HCT116 (cell line): Measurements from ENCODE around the gene PPP1R14C. TPM values are rescaled to one million over a fixed set of nuclear protein-coding genes. Genes with fewer than 3 reads are reported as not detected.

Experiments used
- ATAC-seq: fragments of 200-7000 bp; cut with Tn5 transposase; 2 replicates; pipeline ENCODE4 v1.9.1; 2020; ENCODE audit warnings: mild to moderate bottlenecking, moderate library complexity
- BruUV-seq: library from RNA; stranded (reverse); fragments of 400-500 nt; replicated peaks from 2 replicates; lab custom pipeline; 2021; lab: Mats Ljungman, UMichigan
- CTCF ChIA-PET: fragments of 300-600 bp; sonication (Branson Sonifier 250); formaldehyde crosslinking; loops from one replicate; lab custom pipeline; 2021; ENCODE audit warnings: antibody characterized with exemption; lab: Charles Lee
- POLR2A ChIA-PET: fragments of 300-600, 350-600 bp; sonication (Branson Sonifier 250); formaldehyde crosslinking; loops from one replicate; lab custom pipeline; 2021; ENCODE audit warnings: antibody characterized with exemption; lab: Charles Lee
- RAD21 ChIA-PET, 2 experiments: fragments of 300-600 bp; sonication (Branson Sonifier 250); formaldehyde crosslinking; loops; one replicate each; lab custom pipeline; 2023; ENCODE audit warnings: low total read pairs in 2 of 2; ENCODE audit not compliant: uncharacterized antibody in 2 of 2, unreplicated experiment in 2 of 2, low non-redundant PET in 1 of 2; lab: Charles Lee
- DNase-seq: peaks from one replicate; pipeline ENCODE4 v3.0.0-alpha.2; 2010; ENCODE audit warnings: low read depth, low spot score
- H2AFZ ChIP-seq: fragments of 200-600 bp; shearing (Covaris generic), sonication (generic); 2 replicates; pipeline ENCODE4 v1.6.1; 2017; ENCODE audit warnings: low read depth, mixed run types, mixed read lengths, antibody characterized with exemption, low read length; ENCODE audit not compliant: poor library complexity, severe bottlenecking
- H3K27ac ChIP-seq: 2 replicates; pipeline ENCODE4 v1.5.1; 2012; ENCODE audit warnings: low read depth, low read length
- H3K27me3 ChIP-seq: fragments of 200-600 bp; sonication (generic); 2 replicates; pipeline ENCODE4 v1.6.1; 2016; ENCODE audit warnings: mixed run types, low read length, mixed read lengths; ENCODE audit not compliant: insufficient read depth
- H3K36me3 ChIP-seq, 2 experiments: fragments of 200-500 bp in 1 of 2; fragments of 200-600 bp in 1 of 2; sonication (Bioruptor generic) in 1 of 2; sonication (generic) in 1 of 2; 2 replicates each; pipeline versions ENCODE4 v1.5.1 to v1.6.1; 2014 to 2016; ENCODE audit warnings: low read length in 2 of 2, inconsistent platforms in 1 of 2, mixed read lengths in 1 of 2, mixed run types in 1 of 2; ENCODE audit not compliant: insufficient read depth in 2 of 2, control insufficient read depth in 1 of 2
- H3K4me1 ChIP-seq, 2 experiments: fragments of 200-600 bp in 1 of 2; sonication (generic) in 1 of 2; 2 replicates each; pipeline versions ENCODE4 v1.5.1 to v1.6.1; 2012 to 2017; ENCODE audit warnings: low read length in 2 of 2, inconsistent platforms in 1 of 2, mild to moderate bottlenecking in 1 of 2, mixed read lengths in 1 of 2, mixed run types in 1 of 2, moderate library complexity in 1 of 2; ENCODE audit not compliant: insufficient read depth in 2 of 2, control insufficient read depth in 1 of 2
- H3K4me2 ChIP-seq: fragments of 200-600 bp; sonication (generic); 2 replicates; pipeline ENCODE4 v1.6.1; 2017; ENCODE audit warnings: mixed run types, low read length, mixed read lengths
- H3K4me3 ChIP-seq, 2 experiments: fragments of 200-600 bp in 1 of 2; sonication (generic) in 1 of 2; replicated peaks in 1 of 2; 2 replicates each; pipeline ENCODE4 v1.5.1; 2011 to 2016; ENCODE audit warnings: low read length in 2 of 2, control low read depth in 1 of 2, low read depth in 1 of 2, mild to moderate bottlenecking in 1 of 2, mixed read lengths in 1 of 2, mixed run types in 1 of 2
- H3K79me2 ChIP-seq: fragments of 200-600 bp; sonication (generic); 2 replicates; pipeline ENCODE4 v1.6.1; 2017; ENCODE audit warnings: mild to moderate bottlenecking, mixed run types, low read length, moderate library complexity, mixed read lengths; ENCODE audit not compliant: insufficient read depth
- H3K9ac ChIP-seq: fragments of 200-600 bp; sonication (generic); 2 replicates; pipeline ENCODE4 v1.6.1; 2016; ENCODE audit warnings: low read length, mixed read lengths
- H3K9me2 ChIP-seq: fragments of 200-600 bp; sonication (generic), shearing (Covaris generic); 2 replicates; pipeline ENCODE4 v1.6.1; 2017; ENCODE audit warnings: mixed run types, mild to moderate bottlenecking, moderate library complexity; ENCODE audit not compliant: insufficient read depth
- H3K9me3 ChIP-seq, 2 experiments: fragments of 200-500 bp in 1 of 2; fragments of 200-600 bp in 1 of 2; sonication (Bioruptor generic) in 1 of 2; sonication (generic) in 1 of 2; 2 replicates each; pipeline ENCODE4 v1.6.1; 2014 to 2017; ENCODE audit warnings: low read length in 2 of 2, mixed read lengths in 2 of 2, inconsistent platforms in 1 of 2, low read depth in 1 of 2, mild to moderate bottlenecking in 1 of 2, mixed run types in 1 of 2, moderate library complexity in 1 of 2; ENCODE audit not compliant: control insufficient read depth in 1 of 2, insufficient read depth in 1 of 2
- H4K20me1 ChIP-seq: fragments of 200-600 bp; sonication (generic), shearing (Covaris generic); 2 replicates; pipeline ENCODE4 v1.6.1; 2017; ENCODE audit warnings: mixed run types, mild to moderate bottlenecking, moderate library complexity; ENCODE audit not compliant: insufficient read depth
- CBX3 ChIP-seq: IDR thresholded peaks from 2 replicates; pipeline ENCODE4 v1.6.1; 2012; ENCODE audit warnings: low read depth
- CEBPB ChIP-seq: IDR thresholded peaks from 2 replicates; pipeline ENCODE4 v1.6.1; 2012; ENCODE audit warnings: low read depth
- CTCF ChIP-seq, 3 experiments: fragments of 200-600 bp in 1 of 3; sonication (generic) in 1 of 3; IDR thresholded peaks in 2 of 3; conservative IDR thresholded peaks in 1 of 3; 2 replicates each; pipeline ENCODE4 v1.5.1; 2012 to 2017; ENCODE audit warnings: low read depth in 2 of 3, low read length in 2 of 3, antibody characterized with exemption in 1 of 3, borderline replicate concordance in 1 of 3, control low read depth in 1 of 3, mild to moderate bottlenecking in 1 of 3, mixed read lengths in 1 of 3, mixed run types in 1 of 3, moderate library complexity in 1 of 3; ENCODE audit not compliant: insufficient read depth in 1 of 3
- EGR1 ChIP-seq: IDR thresholded peaks from 2 replicates; pipeline ENCODE4 v1.6.1; 2012; ENCODE audit warnings: low read depth
- ELF1 ChIP-seq: IDR thresholded peaks from 2 replicates; pipeline ENCODE4 v1.6.1; 2012; ENCODE audit warnings: low read depth, borderline replicate concordance
- EZH2 ChIP-seq: fragments of 200-600 bp; sonication (generic); IDR thresholded peaks from 2 replicates; pipeline ENCODE4 v1.6.1; 2017; ENCODE audit warnings: antibody characterized with exemption, mixed run types
- EZH2phosphoT487 ChIP-seq: fragments of 200-600 bp; IDR thresholded peaks from 2 replicates; pipeline ENCODE4 v1.6.1; 2018; ENCODE audit warnings: antibody characterized with exemption, borderline replicate concordance
- FOSL1 ChIP-seq: IDR thresholded peaks from 2 replicates; pipeline ENCODE4 v1.6.1; 2012; ENCODE audit warnings: low read depth
- JUND ChIP-seq: IDR thresholded peaks from 2 replicates; pipeline ENCODE4 v1.6.1; 2012
- RAD21 ChIP-seq: IDR thresholded peaks from 2 replicates; pipeline ENCODE4 v1.6.1; 2012; ENCODE audit warnings: low read depth, mild to moderate bottlenecking
- SP1 ChIP-seq: IDR thresholded peaks from 2 replicates; pipeline ENCODE4 v1.6.1; 2012; ENCODE audit warnings: low read depth
- YY1 ChIP-seq: IDR thresholded peaks from 2 replicates; pipeline ENCODE4 v1.6.1; 2011; ENCODE audit warnings: low read length, low read depth, moderate library complexity, mild to moderate bottlenecking; ENCODE audit not compliant: insufficient replicate concordance; ENCODE audit errors: extremely low read depth
- ZBTB33 ChIP-seq: IDR thresholded peaks from 2 replicates; pipeline ENCODE4 v1.6.1; 2011; ENCODE audit warnings: mild to moderate bottlenecking, low read length, moderate library complexity; ENCODE audit not compliant: insufficient replicate concordance; ENCODE audit errors: extremely low read depth
- ZNF274 ChIP-seq: fragments of 200-500 bp; sonication (Bioruptor generic); IDR thresholded peaks from 2 replicates; pipeline ENCODE4 v1.6.1; 2014; ENCODE audit warnings: mild to moderate bottlenecking, low read depth, low read length, inconsistent platforms
- intact Hi-C: fragments of 100-400 bp; cut with micrococcal nuclease; formaldehyde crosslinking; loops from 2 replicates; pipeline ENCODE4 v1.10.0; 2022
- total RNA-seq: library from RNA; stranded (reverse); gene quantifications from one replicate; pipeline ENCODE4 v1.2.1, GENCODE V29; 2021; ENCODE audit not compliant: unreplicated experiment

Gene PPP1R14C
- total RNA-seq, 1 experiment from 2014 or later = 7.8 TPM

GRCh38 chr6:150229436-150230163 is 86.8 kb downstream of the PPP1R14C start (continued):
- TF ChIP-seq SP1 = no peak
- no peak for TF ChIP-seq CEBPB
- TF ChIP-seq RAD21 = no peak
- TF ChIP-seq EGR1 = no peak
- TF ChIP-seq CBX3 = no peak
- TF ChIP-seq EZH2 = no peak
- TF ChIP-seq ZBTB33 = no peak
- TF ChIP-seq EZH2phosphoT487 = no peak
- TF ChIP-seq ELF1 = no peak
- no peak for TF ChIP-seq FOSL1
- TF ChIP-seq ZNF274 = no peak

- H4K20me1 ChIP-seq = no peaks in the 10 kb centered on the region
- no peak overlapping the region for H3K9ac ChIP-seq
- no peak overlapping the region for H3K27ac ChIP-seq
- no TSS peak for BruUV-seq
- TF ChIP-seq FOSL1 = no peak
- TF ChIP-seq YY1 = no peak
- no peak for TF ChIP-seq CEBPB
- TF ChIP-seq CTCF (IDR thresholded peaks at IDR 0.05 in 2 of 3, conservative IDR thresholded peaks at IDR 0.05 in 1 of 3; ENCODE audit: borderline replicate concordance in 1 of 3, insufficient read depth in 1 of 3, low read depth in 2 of 3, low read length in 2 of 3) = no peak
- no peak for TF ChIP-seq EZH2
- no peak for TF ChIP-seq SP1
- no peak for TF ChIP-seq JUND
- DNase-seq (no peak), ATAC-seq (no peak)
- CTCF ChIA-PET = no interaction called here
- H3K9me2 ChIP-seq = no peaks in the 10 kb centered on the region
- intact Hi-C loops = no loop called here
- H3K4me3 ChIP-seq = no peak overlapping the region
- no peaks in the 10 kb centered on the region for H3K36me3 ChIP-seq
- POLR2A ChIA-PET = no interaction called here
- H3K27me3 ChIP-seq = no peaks in the 10 kb centered on the region
- H3K4me1 ChIP-seq = peaks cover 0 to 31% of the 10 kb centered on the region in 2 experiments; a peak in 2 of 4 replicates
- H3K9me3 ChIP-seq = no peaks in the 10 kb centered on the region
- no peaks in the 10 kb centered on the region for H3K79me2 ChIP-seq
- H2AFZ ChIP-seq = no peak overlapping the region
- no peak overlapping the region for H3K4me2 ChIP-seq
- RAD21 ChIA-PET = no interaction called here
Measured at GRCh38 chr6:150230164-150230561, 87.3 kb downstream of the PPP1R14C start.
